ENCODE data around the gene ACTR1A.
A peak's percentile ranks its signal among the peaks of the same experiment; 100 is the strongest.

ACTR1A gene

GRCh38 chr10:102485093-102485784 lies 17.3 kb downstream of the ACTR1A start:
- no peak for DNase-seq (ENCODE audit: low read depth)

- no peak for DNase-seq (ENCODE audit: low read depth)
Observed at GRCh38 chr10:102484021-102484420, 18.5 kb downstream of the ACTR1A start.

GRCh38 chr10:102480396-102480795 lies 22.1 kb downstream of the ACTR1A start:
- DNase-seq (ENCODE audit: low read depth) = no peak

GRCh38 chr10:102479651-102480050 lies 22.9 kb downstream of the ACTR1A start:
- no peak for DNase-seq (ENCODE audit: low read depth)

- DNase-seq (ENCODE audit: low read depth) = no peak
Observed at GRCh38 chr10:102476466-102477141, 25.9 kb downstream of the ACTR1A start.

GRCh38 chr10:102475451-102476040 lies 27.0 kb downstream of the ACTR1A start:
- DNase-seq (ENCODE audit: low read depth) = no peak

- no peak for DNase-seq (ENCODE audit: low read depth)
Observed at GRCh38 chr10:102473445-102474331, 28.8 kb downstream of the ACTR1A start.

GRCh38 chr10:102470579-102471546 lies 31.6 kb downstream of the ACTR1A start:
- no peak for DNase-seq (ENCODE audit: low read depth)

- DNase-seq (ENCODE audit: low read depth) = no peak
Observed at GRCh38 chr10:102468683-102469082, 33.8 kb downstream of the ACTR1A start.

GRCh38 chr10:102467971-102468438 lies 34.5 kb downstream of the ACTR1A start:
- no peak for DNase-seq (ENCODE audit: low read depth)

- DNase-seq (ENCODE audit: low read depth) = no peak
Observed at GRCh38 chr10:102467318-102467717, 35.2 kb downstream of the ACTR1A start.

- no peak for DNase-seq (ENCODE audit: low read depth)
Observed at GRCh38 chr10:102465466-102465865, 37.0 kb downstream of the ACTR1A start.

GRCh38 chr10:102463983-102464382 lies 38.5 kb downstream of the ACTR1A start:
- no peak for DNase-seq (ENCODE audit: low read depth)

GRCh38 chr10:102462512-102463054 lies 39.9 kb downstream of the ACTR1A start:
- DNase-seq (ENCODE audit: low read depth) = no peak

GRCh38 chr10:102461187-102462054 lies 41.1 kb downstream of the ACTR1A start:
- DNase-seq (ENCODE audit: low read depth) = peak; percentile 82

- no peak for DNase-seq (ENCODE audit: low read depth)
Observed at GRCh38 chr10:102460836-102461186, 41.7 kb downstream of the ACTR1A start.

- no peak for DNase-seq (ENCODE audit: low read depth)
Observed at GRCh38 chr10:102458656-102459055, 43.9 kb downstream of the ACTR1A start.

GRCh38 chr10:102457591-102458150 lies 44.8 kb downstream of the ACTR1A start:
- no peak for DNase-seq (ENCODE audit: low read depth)

GRCh38 chr10:102455893-102456471 lies 46.5 kb downstream of the ACTR1A start:
- DNase-seq (ENCODE audit: low read depth) = no peak

Measured in stimulated activated CD8-positive, alpha-beta memory T cell treated with anti-CD3 and anti-CD28 coated beads, Interleukin-7, amount 100 ng/mL, for 24 hours (primary cell).